ENCODE measurements around the gene HOXC10. TPM values are rescaled to one million over a fixed set of nuclear protein-coding genes. Genes with fewer than 3 reads are reported as not detected.

The HOXC10 gene
- total and polyA plus RNA-seq, 2 experiments from 2014 or later, result 0.23 to 1.7 TPM

DNA sequence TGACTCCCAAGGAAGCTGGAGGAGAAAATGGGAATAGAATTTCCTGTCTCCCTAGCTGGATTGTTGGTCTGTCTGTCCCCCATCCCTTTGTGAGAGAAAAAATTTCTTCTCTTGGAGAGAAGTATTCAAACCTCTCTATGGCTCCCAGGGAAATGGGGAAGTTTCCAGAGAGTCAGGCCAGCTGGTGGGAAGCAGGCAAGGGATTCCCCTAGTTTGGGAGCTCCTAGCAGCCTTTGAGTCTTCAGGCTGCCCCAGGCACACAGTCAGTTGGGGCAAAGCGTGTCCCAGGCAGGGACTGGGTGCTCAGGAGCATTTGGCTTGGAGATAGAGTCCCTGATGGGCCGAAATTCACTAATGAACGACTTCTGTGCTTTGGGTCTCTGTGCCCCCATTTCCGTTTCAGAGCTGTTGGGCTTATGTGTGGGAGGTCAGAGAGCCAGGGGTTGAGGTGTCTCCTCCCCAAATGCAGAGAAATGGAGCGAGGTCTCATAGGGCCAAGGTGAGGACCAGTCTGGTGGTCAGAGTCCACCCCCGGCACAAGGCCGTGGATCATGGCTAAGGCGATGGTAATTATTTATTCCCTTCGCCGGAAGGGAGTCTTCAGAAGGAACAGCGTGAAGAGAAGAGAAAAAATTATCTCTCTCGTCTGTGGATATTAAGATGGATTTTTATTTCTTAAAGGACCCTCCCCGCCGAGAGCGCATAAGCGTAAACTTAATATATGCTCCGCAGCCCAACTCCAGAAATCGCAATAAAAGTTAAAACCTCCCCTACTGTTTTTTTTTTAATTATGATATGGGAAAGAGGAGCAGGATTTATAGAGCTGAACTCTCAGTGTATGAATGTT is 8.4 kb downstream of the HOXC10 start:
- Histone ChIP-seq H3K79me2 (no peaks in the 10 kb centered on the region), H2AFZ (peak overlapping the region; percentile 35)

DNA sequence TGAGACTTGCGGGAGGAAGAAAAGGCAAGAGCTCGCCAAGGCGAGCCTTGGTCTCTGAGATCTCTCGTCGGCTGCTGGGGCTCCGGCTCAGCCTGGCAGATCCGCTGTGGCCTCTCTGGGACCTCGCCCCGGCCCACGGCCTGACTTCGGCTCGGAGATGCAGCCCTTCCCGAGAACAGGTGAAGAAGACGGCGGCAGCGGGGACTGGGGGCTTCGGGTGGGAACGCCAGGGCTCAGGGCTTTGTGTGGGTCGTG is 9.0 kb downstream of the HOXC10 start:
- peak overlapping the region; percentile 83 for H3K4me2 ChIP-seq
- H3K9me3 ChIP-seq (ENCODE audit: low read depth), result no peaks in the 10 kb centered on the region
- H3K36me3 ChIP-seq (replicated peaks; ENCODE audit: insufficient read depth, low read depth), result no peaks in the 10 kb centered on the region
- H3K9me2 ChIP-seq (replicated peaks; ENCODE audit: insufficient read depth), result no peaks in the 10 kb centered on the region
- TF ChIP-seq EZH2 (IDR thresholded peaks at IDR 0.05; ENCODE audit: borderline replicate concordance) (no peak), EZH2phosphoT487 (IDR thresholded peaks at IDR 0.05; ENCODE audit: low read depth, severe bottlenecking, unreplicated experiment) (peak; percentile 27)
- TF ChIP-seq, protein P1, sequence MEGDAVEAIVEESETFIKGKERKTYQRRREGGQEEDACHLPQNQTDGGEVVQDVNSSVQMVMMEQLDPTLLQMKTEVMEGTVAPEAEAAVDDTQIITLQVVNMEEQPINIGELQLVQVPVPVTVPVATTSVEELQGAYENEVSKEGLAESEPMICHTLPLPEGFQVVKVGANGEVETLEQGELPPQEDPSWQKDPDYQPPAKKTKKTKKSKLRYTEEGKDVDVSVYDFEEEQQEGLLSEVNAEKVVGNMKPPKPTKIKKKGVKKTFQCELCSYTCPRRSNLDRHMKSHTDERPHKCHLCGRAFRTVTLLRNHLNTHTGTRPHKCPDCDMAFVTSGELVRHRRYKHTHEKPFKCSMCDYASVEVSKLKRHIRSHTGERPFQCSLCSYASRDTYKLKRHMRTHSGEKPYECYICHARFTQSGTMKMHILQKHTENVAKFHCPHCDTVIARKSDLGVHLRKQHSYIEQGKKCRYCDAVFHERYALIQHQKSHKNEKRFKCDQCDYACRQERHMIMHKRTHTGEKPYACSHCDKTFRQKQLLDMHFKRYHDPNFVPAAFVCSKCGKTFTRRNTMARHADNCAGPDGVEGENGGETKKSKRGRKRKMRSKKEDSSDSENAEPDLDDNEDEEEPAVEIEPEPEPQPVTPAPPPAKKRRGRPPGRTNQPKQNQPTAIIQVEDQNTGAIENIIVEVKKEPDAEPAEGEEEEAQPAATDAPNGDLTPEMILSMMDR (IDR thresholded peaks at IDR 0.05; ENCODE audit: poor library complexity), result no peak
- no peaks in the 10 kb centered on the region for H4K20me1 ChIP-seq (ENCODE audit: insufficient read depth, poor library complexity, severe bottlenecking)
- no peaks in the 10 kb centered on the region for H3K79me2 ChIP-seq
- 16% methylated on average over 19 of the region's 19 CpGs for WGBS (ENCODE audit: low lambda C conversion rate, missing lambda C conversion rate)
- no peak overlapping the region for H3K27ac ChIP-seq
- peak overlapping the region; percentile 35 for H2AFZ ChIP-seq
- peaks cover 98% of the 10 kb centered on the region for H3K27me3 ChIP-seq
- DNase-seq (ENCODE audit: low spot score), result no peak
- no peak overlapping the region for H3K4me3 ChIP-seq
- peaks cover 23% of the 10 kb centered on the region for H3K4me1 ChIP-seq (ENCODE audit: insufficient read depth)

More for the DNA sequence above, 8.4 kb downstream of the HOXC10 start:
- TF ChIP-seq EZH2 (IDR thresholded peaks at IDR 0.05; ENCODE audit: borderline replicate concordance) (no peak), EZH2phosphoT487 (IDR thresholded peaks at IDR 0.05; ENCODE audit: low read depth, severe bottlenecking, unreplicated experiment) (peak; percentile 50)
- TF ChIP-seq, protein P1 (IDR thresholded peaks at IDR 0.05; ENCODE audit: poor library complexity), result no peak
- H3K36me3 ChIP-seq (replicated peaks; ENCODE audit: insufficient read depth, low read depth), result no peaks in the 10 kb centered on the region
- no peaks in the 10 kb centered on the region for H3K9me2 ChIP-seq (replicated peaks; ENCODE audit: insufficient read depth)
- H3K9me3 ChIP-seq (ENCODE audit: low read depth), result no peaks in the 10 kb centered on the region
- no peak overlapping the region for H3K4me3 ChIP-seq
- peaks cover 98% of the 10 kb centered on the region for H3K27me3 ChIP-seq
- WGBS (ENCODE audit: low lambda C conversion rate, missing lambda C conversion rate), result 53% methylated on average over 18 of the region's 18 CpGs
- no peaks in the 10 kb centered on the region for H4K20me1 ChIP-seq (ENCODE audit: insufficient read depth, poor library complexity, severe bottlenecking)
- H3K27ac ChIP-seq, result no peak overlapping the region
- H3K4me1 ChIP-seq (ENCODE audit: insufficient read depth), result peaks cover 23% of the 10 kb centered on the region
- H3K4me2 ChIP-seq, result no peak overlapping the region
- no peak for DNase-seq (ENCODE audit: low spot score)

DNA sequence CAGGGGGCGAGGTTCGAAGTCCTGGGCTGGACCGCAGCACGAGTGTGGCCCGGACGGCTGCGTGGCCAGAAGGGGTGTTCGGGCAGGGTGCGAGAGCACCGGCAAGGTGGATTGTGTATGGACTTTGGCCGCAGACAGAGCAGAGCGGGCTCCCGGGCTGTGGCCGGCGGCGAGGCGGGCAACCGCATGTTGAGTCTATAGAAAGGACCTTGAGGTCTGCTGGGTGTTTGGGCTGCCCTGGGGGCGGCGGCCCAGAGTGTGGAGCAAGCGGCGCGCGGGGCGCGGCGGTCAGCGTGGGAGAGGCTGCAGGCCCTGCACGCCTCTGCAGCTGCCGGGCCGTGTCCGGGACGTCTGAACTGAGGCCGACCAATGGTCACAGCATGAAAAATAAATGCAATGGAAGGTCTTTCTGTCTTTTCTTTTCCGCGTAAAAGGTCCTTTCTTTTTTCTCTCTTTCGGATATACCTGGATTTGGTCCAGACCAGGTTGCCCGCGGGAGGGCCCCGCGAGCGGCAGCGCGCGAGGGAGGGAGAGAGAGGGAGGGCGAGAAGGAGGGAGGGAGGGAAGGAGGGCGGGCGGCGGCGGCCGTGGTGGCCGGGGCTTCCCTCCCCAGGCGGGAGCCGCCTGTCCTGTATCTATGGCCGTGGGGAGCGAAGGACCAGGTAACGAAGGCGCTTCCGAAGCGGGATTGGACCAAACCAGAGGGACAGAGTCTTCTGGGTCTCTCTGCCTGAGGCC is 9.5 kb downstream of the HOXC10 start:
- peak overlapping the region; percentile 52 for H2AFZ ChIP-seq
- H3K79me2 ChIP-seq, result no peaks in the 10 kb centered on the region
- H3K9me3 ChIP-seq (ENCODE audit: low read depth), result no peaks in the 10 kb centered on the region
- no peaks in the 10 kb centered on the region for H4K20me1 ChIP-seq (ENCODE audit: insufficient read depth, poor library complexity, severe bottlenecking)
- H3K27me3 ChIP-seq, result peaks cover 98% of the 10 kb centered on the region
- peaks cover 23% of the 10 kb centered on the region for H3K4me1 ChIP-seq (ENCODE audit: insufficient read depth)
- TF ChIP-seq EZH2 (IDR thresholded peaks at IDR 0.05; ENCODE audit: borderline replicate concordance) (peak; percentile 63), EZH2phosphoT487 (IDR thresholded peaks at IDR 0.05; ENCODE audit: low read depth, severe bottlenecking, unreplicated experiment) (peak; percentile 79)
- TF ChIP-seq, protein P1 (IDR thresholded peaks at IDR 0.05; ENCODE audit: poor library complexity), result no peak
- no peak overlapping the region for H3K4me3 ChIP-seq
- no peak overlapping the region for H3K27ac ChIP-seq
- no peaks in the 10 kb centered on the region for H3K9me2 ChIP-seq (replicated peaks; ENCODE audit: insufficient read depth)
- 9% methylated on average over 47 of the region's 60 CpGs for WGBS (ENCODE audit: low lambda C conversion rate, missing lambda C conversion rate)
- no peak for DNase-seq (ENCODE audit: low spot score)
- H3K36me3 ChIP-seq (replicated peaks; ENCODE audit: insufficient read depth, low read depth), result no peaks in the 10 kb centered on the region
- H3K4me2 ChIP-seq, result peak overlapping the region; percentile 83

All from hepatocyte (in vitro differentiated cells).